HepG2 (cell line): ENCODE measurements around the gene SYNPR. TPM values are rescaled to one million over a fixed set of nuclear protein-coding genes. Genes with fewer than 3 reads are reported as not detected.

Source experiments
- ATAC-seq: fragments of 200-7000 bp; cut with Tn5 transposase; 3 replicates; pipeline ENCODE4 v1.9.1; 2020; ENCODE audit warnings: mild to moderate bottlenecking, moderate library complexity
- BruUV-seq: library from RNA; stranded (reverse); fragments of 400-500 nt; replicated peaks from 2 replicates; lab custom pipeline; 2021; lab: Mats Ljungman, UMichigan
- CTCF ChIA-PET: fragments of 300-600 bp; formaldehyde crosslinking; extraction: SDS; loops from one replicate; lab custom pipeline; 2021; ENCODE audit warnings: low total read pairs, inconsistent platforms, low intra/inter-chr PET ratio; lab: Yijun Ruan, JAX
- POLR2A ChIA-PET: fragments of 350-600 bp; sonication (Branson Sonifier 250); formaldehyde crosslinking; loops from one replicate; lab custom pipeline; 2020; ENCODE audit warnings: antibody characterized with exemption, inconsistent platforms; lab: Yijun Ruan, JAX
- DNase-seq: peaks from one replicate; pipeline ENCODE4 v3.0.0-alpha.2; 2015; ENCODE audit warnings: low spot score
- FAIRE-seq: peaks from 3 replicates; lab custom pipeline; 2011; peaks lifted over from hg19 to GRCh38; lab: Jason Lieb, UNC
- H2AFZ ChIP-seq: one replicate; pipeline ENCODE4 v1.6.1; 2011; ENCODE audit warnings: low read length, inconsistent platforms
- H3K27ac ChIP-seq: fragments of 300-600 bp; 3 replicates; pipeline ENCODE4 v1.8.0; 2011; ENCODE audit warnings: mixed run types, mild to moderate bottlenecking, mixed read lengths, low read length, inconsistent platforms; ENCODE audit not compliant: insufficient read depth; ENCODE audit errors: extremely low read length
- H3K27me3 ChIP-seq, 2 experiments: fragments of 200-600 bp in 1 of 2; 2 replicates in 1 of 2; 3 replicates in 1 of 2; pipeline versions ENCODE4 v1.6.0 to v1.8.0; 2011; ENCODE audit warnings: low read length in 2 of 2, mild to moderate bottlenecking in 2 of 2, moderate library complexity in 2 of 2, inconsistent platforms in 1 of 2; ENCODE audit not compliant: insufficient read depth in 2 of 2, control insufficient read depth in 1 of 2
- H3K36me3 ChIP-seq, 2 experiments: fragments of 200-600 bp in 1 of 2; replicated peaks in 1 of 2; 2 replicates in 1 of 2; 3 replicates in 1 of 2; pipeline versions ENCODE4 v1.5.1 to v1.8.0; 2011; ENCODE audit warnings: low read length in 2 of 2, inconsistent platforms in 1 of 2; ENCODE audit not compliant: insufficient read depth in 2 of 2, control insufficient read depth in 1 of 2
- H3K4me1 ChIP-seq: 2 replicates; pipeline ENCODE4 v1.5.1; 2012; ENCODE audit warnings: low read length, inconsistent platforms; ENCODE audit not compliant: insufficient read depth
- H3K4me2 ChIP-seq: 2 replicates; pipeline ENCODE4 v1.6.0; 2011; ENCODE audit warnings: low read depth, low read length, inconsistent platforms
- H3K4me3 ChIP-seq, 3 experiments: fragments of 200-600 bp in 1 of 3; sonication (generic), shearing (Covaris generic) in 1 of 3; replicated peaks in 1 of 3; 2 replicates each; pipeline ENCODE4 v1.5.1; 2011 to 2016; ENCODE audit warnings: low read length in 3 of 3, inconsistent platforms in 2 of 3, low read depth in 2 of 3, mild to moderate bottlenecking in 2 of 3, control low read depth in 1 of 3, mixed read lengths in 1 of 3; ENCODE audit not compliant: insufficient read depth in 1 of 3
- H3K79me2 ChIP-seq: one replicate; pipeline ENCODE4 v1.6.1; 2011; ENCODE audit warnings: low read length, inconsistent platforms; ENCODE audit not compliant: insufficient read depth
- H3K9ac ChIP-seq: 2 replicates; pipeline ENCODE4 v1.6.0; 2011; ENCODE audit warnings: mild to moderate bottlenecking, low read depth, low read length, inconsistent platforms; ENCODE audit not compliant: insufficient read depth
- H3K9me3 ChIP-seq: 2 replicates; pipeline ENCODE4 v1.5.1; 2012; ENCODE audit warnings: mild to moderate bottlenecking, low read length
- H4K20me1 ChIP-seq: 2 replicates; pipeline ENCODE4 v1.6.0; 2011; ENCODE audit warnings: inconsistent platforms, mild to moderate bottlenecking, low read length, moderate library complexity; ENCODE audit not compliant: insufficient read depth
- FIP1L1 ChIP-seq: fragments of 200-400 bp; formaldehyde crosslinking; IDR thresholded peaks from 2 replicates; pipeline ENCODE4 v1.6.1; 2018; ENCODE audit warnings: low read depth, mild to moderate bottlenecking, low read length, moderate library complexity, borderline replicate concordance; ENCODE audit not compliant: insufficient read depth
- KDM2A ChIP-seq: sonication (generic); formaldehyde crosslinking; IDR thresholded peaks from 2 replicates; pipeline ENCODE4 v1.4.0; 2020; ENCODE audit warnings: low read depth, missing genetic modification reagents, borderline replicate concordance
- RELA ChIP-seq: sonication (generic); formaldehyde crosslinking; IDR thresholded peaks from 2 replicates; pipeline ENCODE4 v1.4.0; 2020; ENCODE audit warnings: missing genetic modification reagents
- SMC3 ChIP-seq: IDR thresholded peaks from 2 replicates; pipeline ENCODE4 v1.6.1; 2011; ENCODE audit warnings: low read length, improper control_type of control experiment
- STAG1 ChIP-seq: sonication (generic); formaldehyde crosslinking; IDR thresholded peaks from 2 replicates; pipeline ENCODE4 v1.4.0; 2020; ENCODE audit warnings: missing genetic modification reagents
- TGIF2 ChIP-seq: IDR thresholded peaks from 2 replicates; pipeline ENCODE4 v1.6.1; 2016; ENCODE audit warnings: control low read depth, missing compliant biosample characterization
- ZKSCAN1 ChIP-seq: fragments of 150-350 bp; IDR thresholded peaks from 2 replicates; pipeline ENCODE4 v1.6.1; 2014; ENCODE audit warnings: low read length
- WGBS: methylation state at CpG from one replicate; pipeline ENCODE4 v1.1.6; 2017; ENCODE audit warnings: low lambda C conversion rate; 5-methylcytosine and 5-hydroxymethylcytosine counted together
- in situ Hi-C: cut with HindIII; loops from 2 replicates; pipeline ENCODE4 v1.10.0; 2017; ENCODE audit warnings: low pct_unique_long_range_greater_than_20kb; ENCODE audit not compliant: extremely low pct_ligation_motif_present
- intact Hi-C: fragments of 100-400 bp; cut with micrococcal nuclease; formaldehyde crosslinking; loops from one replicate; pipeline ENCODE4 v1.10.0; 2022; ENCODE audit not compliant: unreplicated experiment
- polyA plus RNA-seq, 8 experiments: library from polyadenylated mRNA; depleted of rRNA in 3 of 8; stranded (reverse) in 7 of 8; unstranded in 1 of 8; fragments of >200 nt; fragmentation: Illumina TruSeq in 4 of 8; extraction: Trizol in 4 of 8; gene quantifications; 2 replicates each; pipeline versions ENCODE4 v1.2.1 to v1.2.3, GENCODE V29; 2011 to 2016; ENCODE audit warnings: low read depth in 4 of 8, missing spikeins in 1 of 8, mixed read lengths in 1 of 8; ENCODE audit not compliant: insufficient read depth in 1 of 8
- total RNA-seq, 5 experiments: library from RNA; depleted of rRNA; stranded (reverse); fragments of >200 nt; fragmentation: Illumina TruSeq; extraction: Trizol; gene quantifications; 2 replicates each; pipeline ENCODE4 v1.2.3, GENCODE V29; 2016; ENCODE audit warnings: low read depth in 1 of 5
- TF ChIP-seq, protein P1 (sequence below): sonication (generic); formaldehyde crosslinking; IDR thresholded peaks from 2 replicates; pipeline ENCODE4 v1.5.1; 2020; ENCODE audit warnings: missing genetic modification reagents, mild to moderate bottlenecking, borderline replicate concordance
- TF ChIP-seq, protein P2 (sequence below): sonication (generic); formaldehyde crosslinking; IDR thresholded peaks from 2 replicates; pipeline ENCODE4 v1.5.0; 2020; ENCODE audit warnings: mild to moderate bottlenecking, missing genetic modification reagents, moderate library complexity
- TF ChIP-seq, protein P3 (sequence below): sonication (generic); formaldehyde crosslinking; IDR thresholded peaks from 2 replicates; pipeline ENCODE4 v1.5.1; 2020; ENCODE audit warnings: missing genetic modification reagents, mild to moderate bottlenecking, borderline replicate concordance
- TF ChIP-seq, protein P4 (sequence below): sonication (generic); formaldehyde crosslinking; IDR thresholded peaks from 2 replicates; pipeline ENCODE4 v1.4.0; 2020; ENCODE audit warnings: low read depth, missing genetic modification reagents

SYNPR gene
- total and polyA plus RNA-seq, 2 of the 13 experiments (the other 11 are each of a cell fraction or from before 2014, with no cell fraction given) = 0.04 TPM; not detected in 1

DNA sequence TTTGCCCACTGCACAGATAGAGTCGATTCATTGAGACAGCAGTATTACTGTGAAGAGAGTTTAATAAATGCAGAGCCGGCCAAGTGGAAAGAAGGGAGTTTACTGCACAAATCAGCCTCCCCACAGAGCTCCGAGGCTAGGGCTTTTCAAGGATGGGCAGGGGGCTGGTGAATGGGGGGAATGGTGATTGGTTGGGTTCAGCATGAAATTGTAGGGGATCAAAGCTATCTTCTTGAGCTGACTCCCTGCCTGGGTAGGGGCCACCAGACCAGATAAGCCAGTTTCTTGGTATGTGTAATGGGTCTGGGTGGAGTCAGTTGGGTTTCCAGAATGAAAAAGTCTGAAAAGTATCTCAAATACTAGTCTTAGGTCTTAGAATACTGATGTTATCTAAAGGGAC is 66.6 kb downstream of the SYNPR start (continued):
- no peak for TF ChIP-seq TGIF2 (CRISPR knock-in tag)
- TF ChIP-seq, protein P1, sequence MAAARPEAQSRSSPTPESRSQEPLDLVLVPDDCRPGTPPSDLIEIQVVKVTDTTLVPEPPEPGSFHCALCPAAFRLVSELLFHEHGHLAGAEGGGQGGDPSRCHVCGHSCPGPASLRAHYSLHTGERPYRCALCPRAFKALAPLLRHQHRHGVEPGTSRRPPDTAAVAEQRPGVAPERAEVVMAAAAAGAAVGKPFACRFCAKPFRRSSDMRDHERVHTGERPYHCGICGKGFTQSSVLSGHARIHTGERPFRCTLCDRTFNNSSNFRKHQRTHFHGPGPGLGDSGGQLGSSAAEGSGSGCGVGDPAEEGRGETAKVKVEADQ = no peak
- no peak for TF ChIP-seq ZKSCAN1
- TF ChIP-seq FIP1L1 = no peak

DNA sequence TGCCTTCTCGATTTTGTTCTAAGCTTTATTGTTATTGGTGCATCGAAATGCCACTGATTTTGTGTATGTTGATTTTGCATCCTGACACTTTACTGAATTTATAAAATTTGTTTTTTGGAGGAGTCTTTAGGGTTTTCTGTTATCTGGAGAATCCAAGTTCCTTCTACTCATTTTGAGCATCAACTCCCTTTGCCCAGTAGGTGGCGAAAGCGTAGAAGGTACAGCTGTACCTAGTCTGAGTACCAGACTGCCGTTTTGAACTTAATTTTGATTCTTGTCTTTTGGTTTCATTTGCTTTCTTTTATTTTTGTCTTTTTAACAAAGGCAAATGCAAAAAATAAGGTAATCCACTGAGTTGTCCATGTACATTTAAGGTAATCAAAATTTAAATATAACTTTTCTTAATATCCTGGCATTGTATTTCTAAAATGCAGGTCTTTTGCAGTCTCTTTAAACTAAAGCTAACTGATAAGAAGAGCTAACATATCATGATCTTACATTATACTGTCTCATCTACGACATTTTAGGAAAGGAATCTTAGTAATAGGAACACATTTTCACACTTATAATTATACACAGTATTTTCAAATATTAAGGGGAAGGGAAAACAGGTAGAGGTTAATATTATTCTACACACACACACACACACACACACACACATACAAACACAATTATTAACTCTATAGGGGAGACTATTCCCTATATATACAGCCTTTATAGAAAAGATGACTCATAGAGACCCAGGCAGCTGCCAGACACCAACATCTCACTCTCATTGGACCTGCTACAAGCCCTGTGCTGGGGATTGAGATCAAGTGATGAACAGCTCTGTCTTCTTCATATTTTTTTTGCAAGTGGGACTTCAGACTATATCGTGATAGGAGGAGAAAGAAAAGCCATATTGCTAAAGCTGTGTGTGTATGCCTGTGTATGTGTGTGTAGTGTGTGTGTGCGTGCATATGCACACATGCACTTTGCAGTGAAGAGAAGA is 71.8 kb downstream of the SYNPR start:
- no peaks in the 10 kb centered on the region for H3K4me1 ChIP-seq
- 7% methylated on average over 8 of the region's 8 CpGs for WGBS
- H3K79me2 ChIP-seq = no peaks in the 10 kb centered on the region
- CTCF ChIA-PET = interaction anchor here (1.9 kb wide), 1 partner anchor 469 kb away, joined by 35 read pairs; the partner anchor contains the start of gene C3orf49
- H3K9ac ChIP-seq = no peak overlapping the region
- peak; percentile 56 for DNase-seq
- H4K20me1 ChIP-seq = no peaks in the 10 kb centered on the region
- H3K27me3 ChIP-seq = peaks cover 1 to 9% of the 10 kb centered on the region in 2 experiments; a peak in 2 of 5 replicates
- H3K9me3 ChIP-seq = no peaks in the 10 kb centered on the region
- intact Hi-C loops = loop anchor here (1.0 to 10.0 kb wide), 2 partner anchors 315 to 468 kb away; no protein-coding TSS in a partner anchor
- no peak overlapping the region for H3K4me2 ChIP-seq
- H3K27ac ChIP-seq = no peak overlapping the region
- POLR2A ChIA-PET = no interaction called here
- no peaks in the 10 kb centered on the region for H3K36me3 ChIP-seq
- no TSS peak for BruUV-seq
- no peak overlapping the region for H2AFZ ChIP-seq
- peak; percentile 79 for ATAC-seq
- H3K4me3 ChIP-seq = no peak overlapping the region
- in situ Hi-C loops = loop anchor here (5.0 kb wide), 1 partner anchor 467 kb away; the partner anchor contains the start of gene C3orf49
- peak; percentile 82 for FAIRE-seq
- no peak for TF ChIP-seq KDM2A (CRISPR knock-in tag)
- TF ChIP-seq, protein P2, sequence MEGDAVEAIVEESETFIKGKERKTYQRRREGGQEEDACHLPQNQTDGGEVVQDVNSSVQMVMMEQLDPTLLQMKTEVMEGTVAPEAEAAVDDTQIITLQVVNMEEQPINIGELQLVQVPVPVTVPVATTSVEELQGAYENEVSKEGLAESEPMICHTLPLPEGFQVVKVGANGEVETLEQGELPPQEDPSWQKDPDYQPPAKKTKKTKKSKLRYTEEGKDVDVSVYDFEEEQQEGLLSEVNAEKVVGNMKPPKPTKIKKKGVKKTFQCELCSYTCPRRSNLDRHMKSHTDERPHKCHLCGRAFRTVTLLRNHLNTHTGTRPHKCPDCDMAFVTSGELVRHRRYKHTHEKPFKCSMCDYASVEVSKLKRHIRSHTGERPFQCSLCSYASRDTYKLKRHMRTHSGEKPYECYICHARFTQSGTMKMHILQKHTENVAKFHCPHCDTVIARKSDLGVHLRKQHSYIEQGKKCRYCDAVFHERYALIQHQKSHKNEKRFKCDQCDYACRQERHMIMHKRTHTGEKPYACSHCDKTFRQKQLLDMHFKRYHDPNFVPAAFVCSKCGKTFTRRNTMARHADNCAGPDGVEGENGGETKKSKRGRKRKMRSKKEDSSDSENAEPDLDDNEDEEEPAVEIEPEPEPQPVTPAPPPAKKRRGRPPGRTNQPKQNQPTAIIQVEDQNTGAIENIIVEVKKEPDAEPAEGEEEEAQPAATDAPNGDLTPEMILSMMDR = peak; percentile 67
- peak; percentile 69 for TF ChIP-seq SMC3
- TF ChIP-seq RELA (CRISPR knock-in tag) = no peak
- peak; percentile 61 for TF ChIP-seq STAG1
- TF ChIP-seq, protein P3, sequence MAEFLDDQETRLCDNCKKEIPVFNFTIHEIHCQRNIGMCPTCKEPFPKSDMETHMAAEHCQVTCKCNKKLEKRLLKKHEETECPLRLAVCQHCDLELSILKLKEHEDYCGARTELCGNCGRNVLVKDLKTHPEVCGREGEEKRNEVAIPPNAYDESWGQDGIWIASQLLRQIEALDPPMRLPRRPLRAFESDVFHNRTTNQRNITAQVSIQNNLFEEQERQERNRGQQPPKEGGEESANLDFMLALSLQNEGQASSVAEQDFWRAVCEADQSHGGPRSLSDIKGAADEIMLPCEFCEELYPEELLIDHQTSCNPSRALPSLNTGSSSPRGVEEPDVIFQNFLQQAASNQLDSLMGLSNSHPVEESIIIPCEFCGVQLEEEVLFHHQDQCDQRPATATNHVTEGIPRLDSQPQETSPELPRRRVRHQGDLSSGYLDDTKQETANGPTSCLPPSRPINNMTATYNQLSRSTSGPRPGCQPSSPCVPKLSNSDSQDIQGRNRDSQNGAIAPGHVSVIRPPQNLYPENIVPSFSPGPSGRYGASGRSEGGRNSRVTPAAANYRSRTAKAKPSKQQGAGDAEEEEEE (CRISPR knock-in tag) = no peak
- TF ChIP-seq, protein P4, sequence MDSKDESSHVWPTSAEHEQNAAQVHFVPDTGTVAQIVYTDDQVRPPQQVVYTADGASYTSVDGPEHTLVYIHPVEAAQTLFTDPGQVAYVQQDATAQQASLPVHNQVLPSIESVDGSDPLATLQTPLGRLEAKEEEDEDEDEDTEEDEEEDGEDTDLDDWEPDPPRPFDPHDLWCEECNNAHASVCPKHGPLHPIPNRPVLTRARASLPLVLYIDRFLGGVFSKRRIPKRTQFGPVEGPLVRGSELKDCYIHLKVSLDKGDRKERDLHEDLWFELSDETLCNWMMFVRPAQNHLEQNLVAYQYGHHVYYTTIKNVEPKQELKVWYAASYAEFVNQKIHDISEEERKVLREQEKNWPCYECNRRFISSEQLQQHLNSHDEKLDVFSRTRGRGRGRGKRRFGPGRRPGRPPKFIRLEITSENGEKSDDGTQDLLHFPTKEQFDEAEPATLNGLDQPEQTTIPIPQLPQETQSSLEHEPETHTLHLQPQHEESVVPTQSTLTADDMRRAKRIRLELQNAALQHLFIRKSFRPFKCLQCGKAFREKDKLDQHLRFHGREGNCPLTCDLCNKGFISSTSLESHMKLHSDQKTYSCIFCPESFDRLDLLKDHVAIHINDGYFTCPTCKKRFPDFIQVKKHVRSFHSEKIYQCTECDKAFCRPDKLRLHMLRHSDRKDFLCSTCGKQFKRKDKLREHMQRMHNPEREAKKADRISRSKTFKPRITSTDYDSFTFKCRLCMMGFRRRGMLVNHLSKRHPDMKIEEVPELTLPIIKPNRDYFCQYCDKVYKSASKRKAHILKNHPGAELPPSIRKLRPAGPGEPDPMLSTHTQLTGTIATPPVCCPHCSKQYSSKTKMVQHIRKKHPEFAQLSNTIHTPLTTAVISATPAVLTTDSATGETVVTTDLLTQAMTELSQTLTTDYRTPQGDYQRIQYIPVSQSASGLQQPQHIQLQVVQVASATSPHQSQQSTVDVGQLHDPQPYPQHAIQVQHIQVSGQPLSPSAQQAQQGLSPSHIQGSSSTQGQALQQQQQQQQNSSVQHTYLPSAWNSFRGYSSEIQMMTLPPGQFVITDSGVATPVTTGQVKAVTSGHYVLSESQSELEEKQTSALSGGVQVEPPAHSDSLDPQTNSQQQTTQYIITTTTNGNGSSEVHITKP (CRISPR knock-in tag) = no peak
